HEK293T (cell line): ENCODE results near the gene STAT5A.

ENCODE experiments used
- BHLHE40 ChIP-seq: fragments of 450-650 bp; IDR thresholded peaks from 2 replicates; pipeline ENCODE4 v1.6.1; 2016; ENCODE audit warnings: mild to moderate bottlenecking, moderate library complexity, borderline replicate concordance
- ELF4 ChIP-seq: fragments of 450-650 bp; IDR thresholded peaks from 2 replicates; pipeline ENCODE4 v1.6.1; 2017; ENCODE audit warnings: antibody characterized with exemption
- FOXK2 ChIP-seq: fragments of 450-650 bp; IDR thresholded peaks from 2 replicates; pipeline ENCODE4 v1.6.1; 2016; ENCODE audit warnings: mild to moderate bottlenecking
- FOXM1 ChIP-seq: fragments of 450-650 bp; IDR thresholded peaks from 2 replicates; pipeline ENCODE4 v1.6.1; 2017; ENCODE audit warnings: mild to moderate bottlenecking, borderline replicate concordance
- HDGF ChIP-seq: fragments of 450-650 bp; IDR thresholded peaks from 2 replicates; pipeline ENCODE4 v1.6.1; 2017; ENCODE audit warnings: antibody characterized with exemption, borderline replicate concordance
- LEF1 ChIP-seq: fragments of 450-650 bp; IDR thresholded peaks from 2 replicates; pipeline ENCODE4 v1.6.1; 2017; ENCODE audit warnings: mild to moderate bottlenecking, borderline replicate concordance
- NFRKB ChIP-seq: fragments of 450-650 bp; IDR thresholded peaks from 2 replicates; pipeline ENCODE4 v1.6.1; 2016; ENCODE audit warnings: mild to moderate bottlenecking, moderate library complexity
- SP1 ChIP-seq: fragments of 450-650 bp; IDR thresholded peaks from 2 replicates; pipeline ENCODE4 v1.6.1; 2017
- TF ChIP-seq, protein P1 (sequence below): fragments of 450-650 bp; IDR thresholded peaks from 2 replicates; pipeline ENCODE4 v1.6.1; 2016

DNA sequence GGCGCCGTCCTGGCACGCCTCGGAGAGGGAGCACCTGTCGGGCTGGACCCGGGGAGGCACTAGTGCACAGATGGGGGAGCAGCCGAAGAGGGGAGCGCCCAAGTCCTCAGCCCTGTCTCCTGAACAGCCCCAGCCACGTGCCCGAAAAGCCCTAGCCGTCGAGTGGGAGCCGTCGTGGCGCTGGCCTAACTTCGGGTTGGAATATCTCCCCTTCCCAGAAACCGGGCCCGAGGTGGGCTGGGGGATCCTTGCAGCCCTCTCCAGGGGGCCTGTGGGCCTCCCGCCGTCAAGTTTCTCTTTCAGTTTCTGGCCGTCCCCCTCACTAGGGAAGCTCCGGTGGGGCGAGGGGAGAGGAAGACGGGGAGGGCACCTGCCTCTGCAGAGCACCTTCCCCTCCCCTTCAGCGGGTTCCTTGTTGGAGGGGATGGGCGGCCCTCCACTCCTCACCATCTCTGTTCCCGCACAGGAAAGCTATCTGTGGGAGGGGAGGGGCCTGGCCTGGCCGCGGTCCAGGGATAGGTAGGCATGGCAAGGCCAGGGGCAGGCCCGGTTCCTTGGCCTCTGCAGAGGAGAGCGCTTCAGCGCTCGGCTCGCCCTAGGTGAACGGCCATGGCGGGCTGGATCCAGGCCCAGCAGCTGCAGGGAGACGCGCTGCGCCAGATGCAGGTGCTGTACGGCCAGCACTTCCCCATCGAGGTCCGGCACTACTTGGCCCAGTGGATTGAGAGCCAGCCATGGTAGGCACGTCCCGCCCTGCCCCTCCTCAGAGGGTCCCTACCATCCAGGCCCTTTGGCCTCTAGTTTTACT, 709 bp downstream of the STAT5A start:
- no peak for TF ChIP-seq ELF4
- TF ChIP-seq FOXK2, result no peak
- TF ChIP-seq NFRKB, result no peak
- TF ChIP-seq SP1, result no peak
- TF ChIP-seq, protein P1, sequence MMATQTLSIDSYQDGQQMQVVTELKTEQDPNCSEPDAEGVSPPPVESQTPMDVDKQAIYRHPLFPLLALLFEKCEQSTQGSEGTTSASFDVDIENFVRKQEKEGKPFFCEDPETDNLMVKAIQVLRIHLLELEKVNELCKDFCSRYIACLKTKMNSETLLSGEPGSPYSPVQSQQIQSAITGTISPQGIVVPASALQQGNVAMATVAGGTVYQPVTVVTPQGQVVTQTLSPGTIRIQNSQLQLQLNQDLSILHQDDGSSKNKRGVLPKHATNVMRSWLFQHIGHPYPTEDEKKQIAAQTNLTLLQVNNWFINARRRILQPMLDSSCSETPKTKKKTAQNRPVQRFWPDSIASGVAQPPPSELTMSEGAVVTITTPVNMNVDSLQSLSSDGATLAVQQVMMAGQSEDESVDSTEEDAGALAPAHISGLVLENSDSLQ, result no peak
- TF ChIP-seq FOXM1, result no peak
- TF ChIP-seq LEF1, result no peak
- TF ChIP-seq BHLHE40, result no peak
- TF ChIP-seq HDGF, result no peak
